Measurements from ENCODE around the gene EFS. TPM values are rescaled to one million over a fixed set of nuclear protein-coding genes. Genes with fewer than 3 reads are reported as not detected.

Gene EFS
- total RNA-seq, 2 experiments from 2014 or later, result not detected

GRCh38 chr14:23409966-23410635, 45.1 kb upstream of the EFS start:
- Mint-ChIP-seq H3K27me3 (no peaks in the 10 kb centered on the region), H3K4me1 (ENCODE audit: low read depth) (no peaks in the 10 kb centered on the region), H3K4me3 (no peak overlapping the region), H3K27ac (no peak overlapping the region), H3K36me3 (ENCODE audit: low read depth) (no peaks in the 10 kb centered on the region), H3K9me3 (no peaks in the 10 kb centered on the region)
- intact Hi-C loops (cut with micrococcal nuclease), result no loop called here
- ATAC-seq (no peak), DNase-seq (no peak)
- POLR2A ChIA-PET, result interaction anchor here (1.0 to 1.8 kb wide), 2 partner anchors 14 to 89 kb away, joined by 4 to 7 read pairs; partner anchors contain the start of gene PABPN1
- TF ChIP-seq CTCF (IDR thresholded peaks at IDR 0.05), result no peak
- CTCF ChIA-PET, result interaction anchor here (1.2 kb wide), 1 partner anchor 29 kb away, joined by 3 read pairs; no protein-coding TSS in a partner anchor

- H3K27me3 Mint-ChIP-seq, result no peaks in the 10 kb centered on the region
- no peak for DNase-seq
- intact Hi-C loops (cut with micrococcal nuclease), result no loop called here
- TF ChIP-seq CTCF (IDR thresholded peaks at IDR 0.05), result no peak
- no peaks in the 10 kb centered on the region for H3K36me3 Mint-ChIP-seq (ENCODE audit: low read depth)
- no peaks in the 10 kb centered on the region for H3K4me1 Mint-ChIP-seq (ENCODE audit: low read depth)
- ChIA-PET CTCF (no interaction called here), POLR2A (interaction anchor here (1.8 kb wide), 1 partner anchor 88 kb away, joined by 7 read pairs; the partner anchor contains the start of gene PABPN1)
- no peaks in the 10 kb centered on the region for H3K9me3 Mint-ChIP-seq
- ATAC-seq, result no peak
- H3K27ac Mint-ChIP-seq, result no peak overlapping the region
- H3K4me3 Mint-ChIP-seq, result no peak overlapping the region
Measured at GRCh38 chr14:23409475-23409874, 44.5 kb upstream of the EFS start.

GRCh38 chr14:23408307-23408630, 43.3 kb upstream of the EFS start:
- no peaks in the 10 kb centered on the region for H3K4me1 Mint-ChIP-seq (ENCODE audit: low read depth)
- ATAC-seq, result no peak
- no peak for DNase-seq
- ChIA-PET POLR2A (no interaction called here), CTCF (no interaction called here)
- H3K4me3 Mint-ChIP-seq, result no peak overlapping the region
- H3K36me3 Mint-ChIP-seq (ENCODE audit: low read depth), result no peaks in the 10 kb centered on the region
- H3K9me3 Mint-ChIP-seq, result no peaks in the 10 kb centered on the region
- H3K27ac Mint-ChIP-seq, result no peak overlapping the region
- intact Hi-C loops (cut with micrococcal nuclease), result no loop called here
- TF ChIP-seq CTCF (IDR thresholded peaks at IDR 0.05), result no peak
- no peaks in the 10 kb centered on the region for H3K27me3 Mint-ChIP-seq

GRCh38 chr14:23407516-23408306, 42.7 kb upstream of the EFS start, which contains the start of gene MYH6:
MYH6 (minus strand) TSS chr14:23408273; CDS start chr14:23407223, 1,050 bp downstream.
- H3K9me3 Mint-ChIP-seq, result no peaks in the 10 kb centered on the region
- DNase-seq (no peak), ATAC-seq (no peak)
- H3K4me3 Mint-ChIP-seq, result no peak within 1 kb of the TSS
- no peak within 1 kb of the TSS for H3K27ac Mint-ChIP-seq
- no peak for TF ChIP-seq CTCF (IDR thresholded peaks at IDR 0.05)
- H3K27me3 Mint-ChIP-seq, result no peaks in the 10 kb centered on the region
- no peaks in the 10 kb centered on the region for H3K36me3 Mint-ChIP-seq (ENCODE audit: low read depth)
- intact Hi-C loops (cut with micrococcal nuclease), result no loop called here
- POLR2A ChIA-PET, result no interaction called here
- H3K4me1 Mint-ChIP-seq (ENCODE audit: low read depth), result no peaks in the 10 kb centered on the region
- CTCF ChIA-PET, result no interaction called here

GRCh38 chr14:23406725-23407355, 41.9 kb upstream of the EFS start:
- H3K27ac Mint-ChIP-seq, result no peak overlapping the region
- POLR2A ChIA-PET, result no interaction called here
- CTCF ChIA-PET, result no interaction called here
- no peak for DNase-seq
- no peaks in the 10 kb centered on the region for H3K9me3 Mint-ChIP-seq
- H3K4me3 Mint-ChIP-seq, result no peak overlapping the region
- no peak for ATAC-seq
- no peaks in the 10 kb centered on the region for H3K36me3 Mint-ChIP-seq (ENCODE audit: low read depth)
- no peaks in the 10 kb centered on the region for H3K4me1 Mint-ChIP-seq (ENCODE audit: low read depth)
- no peaks in the 10 kb centered on the region for H3K27me3 Mint-ChIP-seq
- no peak for TF ChIP-seq CTCF (IDR thresholded peaks at IDR 0.05)
- intact Hi-C loops (cut with micrococcal nuclease), result no loop called here

Measured in activated CD8-positive, alpha-beta T cell treated with anti-CD3 and anti-CD28 coated beads for 36 hours (primary cell).